HPDE6-E6E7 (cell line): ENCODE data around the gene CENPM.

Experiments
- DNase-seq: peaks from one replicate; pipeline ENCODE4 v3.0.0; 2011; ENCODE audit warnings: missing footprints; ENCODE audit errors: extremely low spot score

Gene CENPM

DNA sequence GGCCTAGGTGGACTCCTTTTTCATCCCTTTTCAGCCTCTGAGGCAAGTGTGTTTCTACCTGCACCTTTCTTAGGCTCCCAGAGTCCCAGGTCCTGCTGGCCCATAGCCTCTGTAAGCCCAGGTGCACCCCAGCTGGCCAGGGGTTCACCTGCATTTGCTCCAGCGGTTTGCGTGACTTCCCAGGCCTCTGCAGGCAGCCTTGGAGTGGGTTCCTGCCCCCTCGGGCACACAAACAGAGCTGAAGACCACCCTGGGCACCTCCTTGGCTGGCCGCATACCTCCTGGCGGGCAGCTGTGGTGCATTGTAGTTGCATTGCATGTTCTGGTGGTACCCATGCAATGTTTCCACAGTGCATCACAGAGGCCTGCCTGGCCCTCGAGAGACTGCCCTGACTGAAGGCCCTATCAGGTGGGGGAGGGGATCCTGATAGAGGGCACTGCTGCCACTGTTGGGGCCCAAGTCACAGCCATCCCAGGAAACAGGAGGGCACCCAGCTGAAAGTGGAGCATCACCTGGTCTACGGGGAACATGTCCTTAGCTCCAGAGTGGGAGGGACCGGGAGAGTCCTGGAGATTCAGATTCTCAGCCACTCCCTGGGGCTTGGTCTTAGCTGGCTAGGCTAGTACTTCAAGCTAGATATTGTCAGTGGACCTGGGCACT, 46.2 kb downstream of the CENPM start:
- DNase-seq, result no peak

DNA sequence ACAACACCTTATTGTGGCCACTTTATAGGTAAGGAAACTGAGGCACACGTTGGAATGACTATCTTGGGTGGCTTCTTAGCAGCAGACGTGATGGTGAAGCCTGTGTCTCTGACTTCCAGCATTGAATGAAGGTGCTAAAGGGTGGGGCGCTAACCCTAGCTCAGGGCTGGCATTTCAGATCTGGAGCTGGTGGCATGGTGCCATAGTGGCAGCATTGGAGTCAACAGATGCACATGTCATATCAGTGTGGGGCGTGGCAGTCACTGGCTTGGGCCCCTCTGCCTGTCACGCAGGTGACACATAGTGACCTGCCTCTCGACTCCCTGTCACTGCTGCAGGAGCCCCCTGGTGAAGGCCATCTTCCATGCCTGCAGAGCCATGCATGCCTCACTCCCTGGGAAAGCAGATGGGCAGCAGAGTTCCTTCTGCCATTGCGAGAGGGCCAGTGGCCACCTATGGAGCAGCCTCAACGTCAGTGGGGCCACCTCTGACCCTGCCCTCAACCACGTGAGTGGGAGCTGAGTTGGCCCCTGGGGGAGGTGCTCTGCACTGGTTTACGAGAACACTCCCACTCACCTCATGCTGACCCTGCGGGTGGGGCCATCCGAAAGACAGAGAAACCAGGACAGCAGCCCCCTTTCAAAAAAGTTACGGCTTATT, 46.8 kb downstream of the CENPM start:
- DNase-seq, result no peak

DNA sequence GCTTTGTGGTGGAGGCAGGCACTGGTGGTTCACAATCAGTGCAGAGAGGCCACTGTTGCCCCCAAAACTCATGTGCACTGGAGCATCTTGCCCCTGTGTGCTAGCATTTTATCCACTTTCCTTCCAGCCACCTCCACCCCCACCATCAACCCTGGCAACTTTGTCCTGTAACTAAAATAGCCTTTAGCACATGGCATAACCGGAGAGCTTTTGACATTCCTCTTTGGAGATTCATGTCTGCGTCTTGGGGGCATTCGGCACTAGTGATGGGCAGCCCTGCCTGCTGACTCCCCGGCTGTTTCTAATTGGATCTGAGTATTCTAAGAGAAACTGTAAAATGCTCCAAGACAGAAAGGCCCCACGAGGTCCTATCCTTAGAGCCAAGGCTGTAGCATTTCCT, 47.8 kb downstream of the CENPM start:
- DNase-seq, result no peak

DNA sequence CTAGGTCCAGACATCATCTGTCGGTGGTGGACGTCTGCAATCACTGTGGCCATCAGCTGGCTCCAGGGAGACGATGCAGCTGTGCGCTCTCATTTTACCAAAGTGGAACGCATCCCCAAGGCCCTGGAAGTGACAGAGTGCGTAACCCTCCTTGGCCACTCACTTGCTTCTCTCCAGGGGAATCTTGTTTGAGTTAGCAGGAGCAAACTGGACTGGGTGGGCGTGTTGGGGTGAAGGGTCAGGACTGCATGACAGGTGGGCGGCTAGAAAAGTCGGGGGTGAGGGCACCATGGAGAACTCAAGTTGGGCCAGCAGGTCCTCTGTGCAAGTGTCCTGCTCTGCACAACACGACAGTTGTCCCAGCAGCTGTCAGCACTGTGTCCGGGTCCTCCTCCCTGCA, 48.3 kb downstream of the CENPM start:
- DNase-seq, result no peak

DNA sequence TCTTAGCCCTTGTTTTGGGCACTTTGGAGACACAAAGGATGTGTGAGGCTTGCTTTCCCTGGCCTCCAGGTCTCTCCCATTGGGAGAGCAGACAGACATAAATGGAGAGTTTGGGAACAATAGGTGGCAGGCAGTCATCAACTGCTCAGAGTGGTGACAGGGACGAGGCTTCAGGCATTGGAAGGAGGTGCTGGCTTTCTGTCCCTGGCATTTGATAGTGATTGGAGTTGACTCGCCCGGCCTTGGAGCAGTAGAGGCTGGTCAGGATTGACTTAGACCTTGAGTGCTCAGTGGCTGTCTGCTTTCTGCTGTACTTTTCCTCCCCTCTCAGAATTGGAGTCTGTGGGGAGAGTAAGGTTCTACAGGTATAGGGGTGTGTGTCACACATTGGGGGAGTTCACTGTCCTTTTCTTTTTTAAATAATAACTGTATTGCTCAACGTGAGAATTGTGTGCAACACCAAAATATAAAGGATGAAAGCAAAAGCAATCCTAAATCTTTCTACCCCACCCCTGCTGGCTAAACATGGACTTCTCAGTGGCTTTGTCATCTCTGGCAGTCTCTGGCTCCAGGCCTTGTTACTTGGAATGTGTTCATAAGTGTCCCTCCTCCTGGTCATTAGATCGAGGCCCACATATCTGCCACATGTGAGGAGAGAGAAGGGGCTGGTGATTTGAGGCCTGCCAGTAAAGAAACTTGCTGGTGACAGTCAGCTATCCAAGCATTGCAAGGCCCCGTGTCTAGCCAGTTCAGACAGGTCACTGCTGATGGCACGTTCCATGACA, 53.2 kb downstream of the CENPM start:
- DNase-seq, result no peak

DNA sequence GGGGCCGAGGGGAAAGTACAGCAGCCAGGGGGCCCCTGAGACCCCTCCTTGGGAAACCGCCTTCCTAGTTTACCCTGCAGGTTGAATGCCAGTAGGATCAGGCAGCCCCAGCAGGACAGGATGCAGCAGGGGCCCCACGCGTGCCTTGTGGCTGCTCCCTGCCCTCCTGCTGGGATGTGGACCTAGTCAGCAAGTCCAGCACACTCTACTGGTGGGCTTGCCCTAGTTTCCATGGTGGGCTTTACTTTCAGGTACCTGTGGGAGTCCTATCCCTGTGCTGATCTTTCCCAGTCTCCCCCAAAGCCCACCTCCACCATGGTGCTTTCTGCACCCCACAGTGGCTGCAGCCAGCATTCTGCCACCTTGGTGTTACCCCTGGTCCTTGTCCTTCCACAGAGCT, 54.2 kb downstream of the CENPM start:
- DNase-seq, result no peak

DNA sequence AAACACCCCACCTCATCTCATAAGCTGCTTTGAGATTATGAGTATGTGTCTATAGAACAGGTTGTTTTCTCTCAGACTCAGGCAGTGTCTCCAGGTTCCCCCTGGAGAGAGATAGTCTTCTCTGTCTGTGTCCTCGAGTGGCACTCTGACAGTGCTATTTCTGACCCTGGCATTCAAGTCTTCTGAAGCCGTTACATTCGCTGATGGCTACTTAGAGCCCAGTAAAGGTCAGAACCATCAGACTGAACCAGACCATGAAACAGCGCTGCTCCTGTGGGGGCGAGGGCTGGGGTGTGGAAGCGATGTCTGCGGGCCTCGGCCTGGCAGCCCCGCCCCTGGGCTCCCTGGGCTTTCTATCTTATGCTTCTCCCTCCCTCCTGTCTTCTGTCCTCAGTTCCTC, 55.5 kb downstream of the CENPM start:
- no peak for DNase-seq
